ENCODE results near the gene VWA7. TPM values are rescaled to one million over a fixed set of nuclear protein-coding genes. Genes with fewer than 3 reads are reported as not detected.

The VWA7 gene
- total RNA-seq, 3 donors from 2014 or later: under 0.01 to 1.6 TPM; not detected in 1

- DNase-seq (ENCODE audit: low spot score in 2 of 2): no peak
- no peaks in the 10 kb centered on the region for H3K36me3 ChIP-seq
- intact Hi-C loops (cut with DNase I; ENCODE audit: low total_unique reads): no loop called here
- peak in 2 of 3 donors; percentile 30 to 36 for TF ChIP-seq POLR2AphosphoS5 (IDR thresholded peaks at IDR 0.05)
- TF ChIP-seq CTCF (IDR thresholded peaks at IDR 0.05): no peak
- peak; percentile 25 for TF ChIP-seq POLR2A (IDR thresholded peaks at IDR 0.05)
- peaks cover 19 to 35% of the 10 kb centered on the region in 2 donors for H3K4me1 ChIP-seq
- peak overlapping the region; percentile 68 to 76 (median 75) for H3K4me3 ChIP-seq
- H3K27ac ChIP-seq: peak overlapping the region; percentile 95 to 96
- H3K9me3 ChIP-seq: no peaks in the 10 kb centered on the region
- H3K27me3 ChIP-seq: no peaks in the 10 kb centered on the region
Measured at GRCh38 chr6:31734821-31735406, 42.2 kb downstream of the VWA7 start.

GRCh38 chr6:31734247-31734820 is 42.8 kb downstream of the VWA7 start:
- Histone ChIP-seq H3K9me3 (no peaks in the 10 kb centered on the region), H3K4me1 (peaks cover 17 to 34% of the 10 kb centered on the region in 2 donors), H3K4me3 (peak overlapping the region; percentile 68 to 76 (median 75)), H3K36me3 (no peaks in the 10 kb centered on the region), H3K27ac (peak overlapping the region; percentile 95 to 96), H3K27me3 (no peaks in the 10 kb centered on the region)
- DNase-seq (ENCODE audit: low spot score in 2 of 2): no peak
- TF ChIP-seq CTCF (IDR thresholded peaks at IDR 0.05) (no peak), POLR2AphosphoS5 (IDR thresholded peaks at IDR 0.05) (no peak), POLR2A (IDR thresholded peaks at IDR 0.05) (no peak)
- intact Hi-C loops (cut with DNase I; ENCODE audit: low total_unique reads): no loop called here

- no peak for DNase-seq (ENCODE audit: low spot score in 2 of 2)
- peak overlapping the region in 1 of 3 donors; percentile 75 for H3K4me3 ChIP-seq
- intact Hi-C loops (cut with DNase I; ENCODE audit: low total_unique reads): no loop called here
- H3K36me3 ChIP-seq: no peaks in the 10 kb centered on the region
- TF ChIP-seq CTCF (IDR thresholded peaks at IDR 0.05): no peak
- TF ChIP-seq POLR2AphosphoS5 (IDR thresholded peaks at IDR 0.05): no peak
- TF ChIP-seq POLR2A (IDR thresholded peaks at IDR 0.05): no peak
- peaks cover 14 to 28% of the 10 kb centered on the region in 2 donors for H3K4me1 ChIP-seq
- H3K27ac ChIP-seq: peak overlapping the region; percentile 95 to 96
- H3K9me3 ChIP-seq: no peaks in the 10 kb centered on the region
- H3K27me3 ChIP-seq: no peaks in the 10 kb centered on the region
Measured at GRCh38 chr6:31733734-31734133, 43.4 kb downstream of the VWA7 start.

- Histone ChIP-seq H3K4me3 (no peak overlapping the region), H3K36me3 (peaks cover 3% of the 10 kb centered on the region), H3K27ac (no peak overlapping the region), H3K4me1 (peaks cover 11 to 14% of the 10 kb centered on the region in 2 donors), H3K27me3 (no peaks in the 10 kb centered on the region), H3K9me3 (no peaks in the 10 kb centered on the region)
- intact Hi-C loops (cut with DNase I; ENCODE audit: low total_unique reads): no loop called here
- TF ChIP-seq POLR2AphosphoS5 (IDR thresholded peaks at IDR 0.05) (no peak), POLR2A (IDR thresholded peaks at IDR 0.05) (no peak), CTCF (IDR thresholded peaks at IDR 0.05) (no peak)
- DNase-seq (ENCODE audit: low spot score in 2 of 2): no peak
Measured at GRCh38 chr6:31732029-31732428, 45.1 kb downstream of the VWA7 start.

- Histone ChIP-seq H3K4me3 (peak overlapping the region in 2 of 3 donors; percentile 82 to 92), H3K4me1 (peaks cover 9 to 11% of the 10 kb centered on the region in 2 donors), H3K36me3 (peaks cover 6% of the 10 kb centered on the region), H3K9me3 (no peaks in the 10 kb centered on the region), H3K27me3 (no peaks in the 10 kb centered on the region), H3K27ac (peak overlapping the region; percentile 97 to 98)
- no peak for DNase-seq (ENCODE audit: low spot score in 2 of 2)
- no peak for TF ChIP-seq CTCF (IDR thresholded peaks at IDR 0.05)
- TF ChIP-seq POLR2A (IDR thresholded peaks at IDR 0.05): no peak
- no peak for TF ChIP-seq POLR2AphosphoS5 (IDR thresholded peaks at IDR 0.05)
- intact Hi-C loops (cut with DNase I; ENCODE audit: low total_unique reads): no loop called here
Measured at GRCh38 chr6:31730631-31731086, 46.5 kb downstream of the VWA7 start.
